Hippocampal formation (tissue), 2 donors: ENCODE data around the gene EHMT1.

Source experiments
- DNase-seq, 2 donors: peaks; one replicate each; lab custom pipeline; 2025; lab: John Stamatoyannopoulos, UW

EHMT1 gene

GRCh38 chr9:137741330-137741729, 122.5 kb downstream of the EHMT1 start:
- no peak for DNase-seq

GRCh38 chr9:137742698-137743097, 123.9 kb downstream of the EHMT1 start:
- DNase-seq, result no peak

- no peak for DNase-seq
These were observed 124.9 kb downstream of the EHMT1 start for GRCh38 chr9:137743695-137744094.

GRCh38 chr9:137744632-137745183, 125.9 kb downstream of the EHMT1 start:
- DNase-seq, result no peak

GRCh38 chr9:137745541-137745991, 126.8 kb downstream of the EHMT1 start:
- DNase-seq, result no peak

GRCh38 chr9:137748311-137748710, 129.5 kb downstream of the EHMT1 start:
- DNase-seq, result no peak

- DNase-seq, result no peak
These were observed 129.9 kb downstream of the EHMT1 start for GRCh38 chr9:137748741-137749140.

- no peak for DNase-seq
These were observed 130.7 kb downstream of the EHMT1 start for GRCh38 chr9:137749511-137749910.

GRCh38 chr9:137750007-137750406, 131.2 kb downstream of the EHMT1 start:
- no peak for DNase-seq

- DNase-seq, result no peak
These were observed 131.8 kb downstream of the EHMT1 start for GRCh38 chr9:137750566-137750965.

GRCh38 chr9:137751616-137752015, 132.8 kb downstream of the EHMT1 start:
- no peak for DNase-seq

- DNase-seq, result no peak
These were observed 133.6 kb downstream of the EHMT1 start for GRCh38 chr9:137752426-137752825.

GRCh38 chr9:137753192-137753765, 134.5 kb downstream of the EHMT1 start:
- no peak for DNase-seq

GRCh38 chr9:137755261-137755927, 136.6 kb downstream of the EHMT1 start:
- no peak for DNase-seq

GRCh38 chr9:137756045-137756744, 137.4 kb downstream of the EHMT1 start:
- DNase-seq, result no peak

GRCh38 chr9:137757139-137757538, 138.3 kb downstream of the EHMT1 start:
- DNase-seq, result no peak

- DNase-seq, result no peak
These were observed 138.8 kb downstream of the EHMT1 start for GRCh38 chr9:137757613-137758029.

GRCh38 chr9:137758067-137758466, 139.3 kb downstream of the EHMT1 start:
- DNase-seq, result no peak

GRCh38 chr9:137759117-137759516, 140.3 kb downstream of the EHMT1 start:
- no peak for DNase-seq

GRCh38 chr9:137759649-137760321, 141.0 kb downstream of the EHMT1 start:
- DNase-seq, result no peak

GRCh38 chr9:137760426-137760825, 141.6 kb downstream of the EHMT1 start:
- DNase-seq, result no peak

GRCh38 chr9:137761032-137761431, 142.2 kb downstream of the EHMT1 start:
- DNase-seq, result no peak
